Activated T-cell treated with anti-CD3 and anti-CD28 coated beads, Interleukin-2, amount 50 U/mL, for 4 hours (primary cell): ENCODE measurements around the gene FDXACB1. TPM values are rescaled to one million over a fixed set of nuclear protein-coding genes. Genes with fewer than 3 reads are reported as not detected.

ENCODE experiments used
- ATAC-seq, 2 donors: fragments of 200-7000 bp; cut with Tn5 transposase; one replicate each; pipeline ENCODE4 v1.10.0; 2021
- DNase-seq: peaks from one replicate; pipeline ENCODE4 v3.0.0-alpha.2; 2020
- H3K27me3 Mint-ChIP-seq: one replicate; pipeline ENCODE4 v1.8.0; 2021; ENCODE audit warnings: low read depth, mixed read lengths
- H3K36me3 Mint-ChIP-seq: one replicate; pipeline ENCODE4 v1.8.0; 2022; ENCODE audit warnings: mixed read lengths; ENCODE audit not compliant: insufficient read depth
- H3K4me1 Mint-ChIP-seq: one replicate; pipeline ENCODE4 v1.8.0; 2021; ENCODE audit warnings: low read depth, mixed read lengths
- H3K4me3 Mint-ChIP-seq: one replicate; pipeline ENCODE4 v1.8.0; 2021; ENCODE audit warnings: mild to moderate bottlenecking, moderate library complexity, mixed read lengths
- H3K9me3 Mint-ChIP-seq: one replicate; pipeline ENCODE4 v1.8.0; 2021; ENCODE audit warnings: mixed read lengths
- total RNA-seq, 3 donors: library from RNA; stranded (reverse); gene quantifications; one replicate each; pipeline ENCODE4 v1.2.1, GENCODE V29; 2021

The FDXACB1 gene, protein sequence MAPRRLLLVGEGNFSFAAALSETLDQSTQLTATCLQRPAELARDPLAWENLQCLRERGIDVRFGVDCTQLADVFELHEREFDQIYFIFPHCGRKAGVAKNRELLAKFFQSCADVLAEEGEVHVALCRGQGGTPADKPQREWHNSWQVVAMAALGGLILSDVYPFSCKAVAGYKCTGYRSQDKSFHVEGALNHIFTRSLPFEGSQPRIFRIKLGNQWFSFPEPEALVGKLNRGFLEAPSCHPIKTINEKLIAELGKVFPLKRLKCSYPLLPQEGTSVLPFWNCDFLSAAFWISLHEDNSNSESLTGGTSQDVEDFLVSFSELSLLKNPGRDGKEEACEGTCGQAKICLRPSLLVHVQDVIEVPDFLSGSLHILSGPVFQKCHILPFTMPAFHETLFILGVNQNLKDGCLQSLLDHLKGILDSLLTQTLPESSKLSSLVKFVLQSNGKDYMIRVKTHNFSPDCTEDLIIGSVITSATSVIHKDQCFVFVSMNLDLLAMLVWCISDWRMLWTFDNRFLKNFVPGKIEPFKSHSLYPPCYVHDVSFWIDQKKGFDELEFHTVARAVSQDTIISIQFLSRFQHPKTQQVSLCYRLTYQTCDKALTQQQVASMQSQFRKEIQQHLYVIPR
- 10 to 100 TPM; 11.1 to 12.5 (median 11.4) TPM for total RNA-seq

DNA sequence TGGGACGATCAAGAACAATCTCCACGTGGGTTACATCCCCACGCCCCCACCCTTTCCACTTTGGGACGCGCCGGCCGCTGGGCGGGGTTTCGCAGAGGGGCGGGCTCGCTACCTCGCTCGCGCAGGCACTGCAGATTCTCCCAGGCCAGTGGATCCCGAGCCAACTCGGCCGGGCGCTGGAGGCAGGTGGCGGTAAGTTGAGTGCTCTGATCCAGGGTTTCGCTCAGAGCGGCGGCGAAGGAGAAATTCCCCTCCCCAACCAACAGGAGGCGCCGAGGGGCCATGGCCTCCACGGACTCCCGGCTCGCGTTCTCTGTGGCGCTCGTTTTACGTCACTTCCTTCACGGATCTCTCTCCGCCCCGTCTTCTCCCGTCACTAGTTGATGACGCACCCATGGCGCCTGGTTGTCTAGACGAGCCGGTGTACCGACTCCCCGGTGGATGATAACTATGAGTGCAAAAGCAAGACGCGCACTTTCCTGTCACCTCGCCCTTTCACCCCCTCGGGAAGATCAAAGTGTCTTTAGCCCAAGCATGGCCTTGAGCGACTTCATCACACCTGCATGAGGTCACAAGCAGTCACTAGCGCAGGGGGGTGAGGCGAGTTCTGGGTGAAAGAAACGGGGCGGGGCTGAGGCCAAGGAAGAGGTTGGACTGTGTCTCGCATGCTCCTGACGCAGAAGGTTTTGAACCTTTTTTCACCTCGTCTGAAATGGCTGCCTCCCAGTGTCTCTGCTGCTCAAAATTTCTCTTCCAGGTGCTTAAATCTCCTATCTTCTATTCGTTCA, at the start of gene FDXACB1, which contains the start of gene CFAP68:
TSS of gene FDXACB1 (minus strand) at position 317 of the 788 bp plus-strand sequence. CDS start at position 284, 33 bp downstream.
TSS of gene CFAP68 (plus strand) at position 693 of the 788 bp plus-strand sequence. CDS start at position 713, 20 bp downstream.
- peak; percentile 90 for ATAC-seq
- Mint-ChIP-seq H3K4me1 (peaks cover 12% of the 10 kb centered on the region), H3K36me3 (peaks cover 10% of the 10 kb centered on the region), H3K4me3 (peak within 1 kb of the TSS; percentile 87), H3K9me3 (no peaks in the 10 kb centered on the region), H3K27me3 (no peaks in the 10 kb centered on the region)
- peak; percentile 91 for DNase-seq

DNA sequence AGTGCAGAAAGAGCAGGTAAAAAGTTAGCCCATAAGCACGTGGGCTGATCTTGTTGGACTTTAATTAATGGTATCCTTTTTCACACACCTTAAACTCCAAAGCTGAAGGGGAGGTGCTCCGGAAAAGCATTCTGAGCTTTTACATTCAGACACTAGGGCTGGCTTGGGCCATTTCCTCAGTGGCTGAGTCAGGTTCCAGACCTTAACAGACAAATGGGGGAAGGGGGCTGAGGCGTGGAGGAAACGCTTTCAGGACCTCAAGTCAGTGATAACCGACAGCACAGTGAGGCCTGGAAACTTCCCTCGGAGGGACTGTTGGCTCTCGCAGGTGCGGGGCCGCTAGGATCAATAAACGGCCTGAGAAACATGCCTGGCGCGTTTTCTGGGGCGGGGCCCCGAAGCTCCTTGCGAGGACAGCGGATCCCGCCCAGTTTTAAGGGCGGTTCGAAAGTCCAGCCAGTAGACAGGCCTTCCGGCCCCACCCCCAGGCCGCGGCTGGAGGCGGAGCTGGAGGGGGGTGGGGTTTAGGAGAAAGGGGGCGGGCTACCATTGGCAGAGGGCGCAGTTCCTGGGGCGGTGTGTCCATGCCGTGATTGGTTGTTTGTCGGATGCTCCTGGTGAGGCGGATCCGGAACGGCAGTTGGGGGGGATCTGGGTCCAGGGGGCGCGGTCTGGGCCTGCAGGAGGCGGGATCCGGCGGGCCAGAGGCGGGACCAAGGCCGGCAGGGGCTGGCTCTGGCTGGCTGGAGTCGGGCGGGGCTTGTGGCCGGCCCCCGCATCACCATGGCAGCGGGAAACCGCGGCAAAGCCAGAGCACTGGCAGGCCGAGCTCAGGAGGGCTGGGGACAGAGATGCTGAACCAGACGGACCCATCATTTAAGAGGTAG, 47.8 kb upstream of the FDXACB1 start:
- Mint-ChIP-seq H3K27me3 (peaks cover 5% of the 10 kb centered on the region), H3K9me3 (no peaks in the 10 kb centered on the region)

DNA sequence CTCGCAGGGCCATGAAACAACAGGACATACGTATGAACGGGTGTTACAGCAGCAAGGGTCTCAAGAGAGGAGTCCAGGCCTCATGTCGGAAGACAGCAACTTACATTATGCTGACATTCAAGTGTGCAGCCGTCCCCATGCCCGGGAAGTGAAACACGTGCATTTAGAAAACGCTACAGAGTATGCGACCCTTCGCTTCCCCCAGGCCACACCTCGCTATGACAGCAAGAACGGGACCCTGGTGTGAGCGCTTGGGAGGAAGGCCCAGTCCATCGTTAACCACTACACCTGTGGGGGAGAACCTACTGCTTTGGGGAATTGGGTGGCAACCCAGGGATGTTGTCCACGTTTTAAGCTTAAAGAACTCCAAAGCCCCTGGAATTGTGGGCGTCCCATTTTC, 47.0 kb upstream of the FDXACB1 start:
- DNase-seq (no peak), ATAC-seq (no peak)
- no peaks in the 10 kb centered on the region for H3K9me3 Mint-ChIP-seq
- H3K4me1 Mint-ChIP-seq, result peaks cover 10% of the 10 kb centered on the region
- no peak overlapping the region for H3K4me3 Mint-ChIP-seq
- peaks cover 9% of the 10 kb centered on the region for H3K27me3 Mint-ChIP-seq
- no peaks in the 10 kb centered on the region for H3K36me3 Mint-ChIP-seq

More for the DNA sequence above, 47.8 kb upstream of the FDXACB1 start:
- DNase-seq (peak; percentile 92), ATAC-seq (peak; percentile 94)
- Mint-ChIP-seq H3K4me3 (peak overlapping the region; percentile 83), H3K4me1 (peaks cover 12% of the 10 kb centered on the region), H3K36me3 (no peaks in the 10 kb centered on the region)

DNA sequence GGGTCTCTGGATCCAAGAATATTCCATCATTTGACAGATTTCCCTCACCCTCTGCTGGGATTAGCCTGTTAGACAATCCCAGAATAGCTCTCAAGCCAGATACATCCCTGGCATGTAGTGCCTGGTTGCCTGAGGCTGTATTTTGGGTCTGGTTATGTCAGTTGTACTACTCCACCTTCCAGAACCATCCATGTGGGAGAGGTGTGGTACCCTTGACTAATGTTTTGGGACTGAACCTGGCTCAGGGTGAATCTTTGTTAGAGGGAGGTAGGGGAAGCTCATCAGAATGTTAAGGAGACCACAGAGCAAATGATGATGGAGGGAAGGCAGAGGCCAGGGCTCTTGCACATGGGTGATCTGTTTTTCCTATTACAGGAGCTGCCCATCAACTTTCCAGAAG, 45.0 kb upstream of the FDXACB1 start:
- H3K4me1 Mint-ChIP-seq, result peaks cover 10% of the 10 kb centered on the region
- no peak for ATAC-seq
- H3K9me3 Mint-ChIP-seq, result no peaks in the 10 kb centered on the region
- no peak for DNase-seq
- H3K4me3 Mint-ChIP-seq, result no peak overlapping the region
- H3K27me3 Mint-ChIP-seq, result peaks cover 11% of the 10 kb centered on the region
- H3K36me3 Mint-ChIP-seq, result no peaks in the 10 kb centered on the region

DNA sequence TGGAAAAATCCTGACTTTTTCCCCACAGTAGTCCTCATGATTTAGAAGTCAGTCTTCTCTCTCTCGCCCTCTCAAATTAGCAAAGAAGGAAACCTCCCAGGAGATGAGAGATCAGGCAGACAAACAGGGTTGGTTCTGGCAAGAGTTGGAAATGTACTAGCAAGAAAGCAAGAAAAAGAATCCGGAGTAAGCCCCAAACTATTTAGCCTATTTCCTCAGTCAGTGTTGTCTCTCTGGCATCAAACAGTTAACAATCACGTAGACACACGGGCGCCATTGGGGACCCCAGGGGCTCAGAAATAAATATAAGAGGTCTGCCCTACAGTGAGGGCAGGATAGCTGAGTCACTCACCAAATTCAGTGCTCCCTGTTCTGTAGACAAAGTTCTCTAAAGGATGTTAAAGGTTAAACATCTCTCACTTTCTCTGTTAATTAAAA, 44.4 kb upstream of the FDXACB1 start:
- Mint-ChIP-seq H3K4me3 (no peak overlapping the region), H3K36me3 (no peaks in the 10 kb centered on the region), H3K4me1 (peaks cover 10% of the 10 kb centered on the region), H3K27me3 (peaks cover 11% of the 10 kb centered on the region), H3K9me3 (no peaks in the 10 kb centered on the region)
- DNase-seq (no peak), ATAC-seq (no peak)

DNA sequence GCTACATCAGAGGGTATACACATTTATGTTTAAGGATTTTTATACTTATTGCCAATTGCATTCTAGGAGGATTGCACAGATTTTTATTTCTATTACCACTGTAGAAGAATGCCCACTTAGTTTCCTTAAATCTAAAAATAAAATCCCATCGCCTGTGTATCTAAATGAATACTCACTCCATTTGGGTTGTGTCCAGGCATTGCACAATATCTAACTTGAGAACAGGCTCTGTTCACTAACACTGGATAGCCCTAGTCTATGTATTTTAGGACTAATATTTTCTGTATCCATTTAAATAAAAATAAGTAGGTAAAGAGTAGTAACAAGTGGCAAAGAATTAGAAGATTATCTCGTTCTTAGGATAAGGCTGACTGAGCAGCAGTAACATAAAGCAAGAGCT, 43.8 kb upstream of the FDXACB1 start:
- DNase-seq, result no peak
- H3K4me1 Mint-ChIP-seq, result peaks cover 10% of the 10 kb centered on the region

DNA sequence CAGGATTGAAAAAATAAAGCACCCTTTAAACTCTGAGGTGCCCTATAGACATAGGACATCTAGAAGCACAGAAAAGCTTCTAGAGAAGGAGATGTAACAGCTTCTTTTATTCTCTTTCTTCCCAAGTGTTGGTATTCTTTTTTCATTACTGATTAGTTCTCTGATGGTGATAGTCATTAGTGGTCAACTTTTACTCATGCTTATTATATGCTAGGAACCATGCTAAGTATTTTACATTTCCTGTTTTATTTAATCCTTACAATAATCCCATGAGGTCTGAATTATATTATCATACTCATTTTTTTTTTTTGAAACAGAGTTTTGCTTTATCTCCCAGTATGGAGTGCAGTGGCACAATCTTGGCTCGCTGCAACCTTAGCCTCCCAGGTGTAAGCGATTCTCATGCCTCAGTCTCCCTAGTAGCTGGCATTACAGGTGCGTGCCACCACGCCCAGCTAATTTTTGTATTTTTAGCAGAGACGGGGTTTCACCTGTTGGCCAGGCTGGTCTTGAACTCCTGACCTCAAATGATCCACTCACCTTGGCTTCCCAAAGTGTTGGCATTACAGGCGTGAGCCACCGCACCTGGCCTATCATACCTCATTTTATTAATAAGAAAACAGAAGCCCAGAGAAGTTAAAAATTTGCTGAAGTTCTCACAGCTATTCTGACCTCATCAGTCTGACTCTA, 42.7 kb upstream of the FDXACB1 start:
- H3K4me3 Mint-ChIP-seq, result no peak overlapping the region
- H3K4me1 Mint-ChIP-seq, result peaks cover 4% of the 10 kb centered on the region
- peaks cover 21% of the 10 kb centered on the region for H3K27me3 Mint-ChIP-seq
- H3K9me3 Mint-ChIP-seq, result no peaks in the 10 kb centered on the region
- no peak for DNase-seq
- no peak for ATAC-seq
- no peaks in the 10 kb centered on the region for H3K36me3 Mint-ChIP-seq

More for the DNA sequence above, 43.8 kb upstream of the FDXACB1 start:
- H3K4me3 Mint-ChIP-seq, result no peak overlapping the region
- no peaks in the 10 kb centered on the region for H3K9me3 Mint-ChIP-seq
- H3K27me3 Mint-ChIP-seq, result peaks cover 16% of the 10 kb centered on the region
- no peak for ATAC-seq
- no peaks in the 10 kb centered on the region for H3K36me3 Mint-ChIP-seq

DNA sequence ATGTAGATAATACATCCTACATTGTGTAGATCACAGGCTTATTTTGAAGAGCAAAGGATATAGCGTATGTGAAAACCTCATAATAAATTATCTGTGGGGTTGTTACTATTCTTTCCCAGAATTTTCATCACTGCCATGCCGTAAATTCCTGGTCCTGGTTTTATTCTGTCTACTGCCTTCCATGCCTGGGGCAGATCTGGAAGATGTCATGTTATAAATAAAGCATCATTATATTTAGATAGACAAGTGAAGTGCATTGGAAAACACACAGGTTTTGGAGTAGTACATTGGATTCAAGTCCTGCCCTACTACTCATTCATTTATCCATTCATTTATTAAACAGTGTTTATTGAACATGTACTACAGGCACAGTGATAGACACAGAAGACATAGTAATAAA, 41.9 kb upstream of the FDXACB1 start:
- ATAC-seq, result no peak
- H3K4me3 Mint-ChIP-seq, result no peak overlapping the region
- no peak for DNase-seq
- H3K36me3 Mint-ChIP-seq, result no peaks in the 10 kb centered on the region
- H3K27me3 Mint-ChIP-seq, result peaks cover 29% of the 10 kb centered on the region
- no peaks in the 10 kb centered on the region for H3K9me3 Mint-ChIP-seq
- H3K4me1 Mint-ChIP-seq, result no peaks in the 10 kb centered on the region

DNA sequence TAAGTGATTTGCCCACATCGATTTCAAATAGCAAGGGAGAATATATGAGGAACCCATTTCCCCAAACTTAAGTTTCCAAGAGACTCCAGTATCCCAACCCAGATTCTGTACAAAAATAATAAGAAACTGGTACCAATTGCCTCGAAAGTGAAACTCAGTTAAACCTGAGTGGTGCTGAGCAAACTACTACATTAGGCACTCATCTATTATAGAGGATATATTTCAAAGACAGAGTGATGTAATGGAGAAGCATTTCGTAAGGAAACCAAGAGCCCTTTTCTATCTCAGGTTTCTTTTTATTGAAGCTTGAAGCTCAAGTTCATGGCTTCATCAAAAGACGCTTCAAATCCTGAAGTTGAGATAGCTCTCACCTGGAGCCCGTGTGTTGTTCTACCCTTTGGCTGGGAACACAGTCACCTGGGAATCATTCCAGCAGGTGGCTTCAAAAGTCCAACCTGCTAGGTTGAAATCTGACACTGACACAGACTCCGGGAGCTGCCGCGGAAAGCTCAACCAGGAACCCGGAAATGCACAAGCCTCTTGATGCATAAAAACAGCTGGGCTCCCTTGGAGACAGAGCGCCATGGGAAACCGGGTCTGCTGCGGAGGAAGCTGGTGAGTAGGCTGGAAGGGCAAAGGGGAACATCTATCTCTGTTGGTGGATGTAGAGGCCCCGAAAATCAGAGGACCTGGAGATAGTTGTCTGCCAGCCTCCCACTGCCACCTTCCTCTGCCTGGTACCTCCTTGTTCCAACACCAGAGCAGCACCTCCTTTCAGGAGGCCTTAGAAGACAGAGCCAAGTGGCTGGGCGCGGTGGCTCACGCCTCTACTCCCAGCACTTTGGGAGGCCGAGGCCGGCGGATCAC, 39.7 kb upstream of the FDXACB1 start, which contains the start of gene C11orf52:
TSS of gene C11orf52 (plus strand) at position 524 of the 867 bp plus-strand sequence. CDS start at position 584, 60 bp downstream.
- DNase-seq (no peak), ATAC-seq (no peak)
- H3K4me1 Mint-ChIP-seq, result no peaks in the 10 kb centered on the region
- H3K27me3 Mint-ChIP-seq, result peaks cover 46% of the 10 kb centered on the region
- H3K36me3 Mint-ChIP-seq, result no peaks in the 10 kb centered on the region
- no peak within 1 kb of the TSS for H3K4me3 Mint-ChIP-seq
- no peaks in the 10 kb centered on the region for H3K9me3 Mint-ChIP-seq

DNA sequence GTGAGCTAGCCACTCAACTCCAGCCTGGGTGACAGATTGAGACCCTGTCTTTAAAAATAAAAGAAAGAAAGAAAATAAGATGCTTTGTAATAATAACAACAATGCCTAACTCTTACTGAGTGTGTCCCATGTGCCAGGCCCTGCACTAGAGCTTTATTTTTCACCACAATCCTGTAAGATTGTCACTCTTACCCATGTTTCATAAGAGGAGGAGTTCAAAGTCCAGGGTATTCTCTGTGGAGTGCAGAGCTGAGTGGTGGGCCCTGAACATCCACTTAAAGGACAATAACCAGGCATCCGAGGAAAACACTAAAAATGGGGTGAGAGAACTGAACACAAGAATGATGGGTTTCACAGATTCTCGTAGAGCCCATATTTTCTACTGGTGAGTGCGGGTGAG, 38.8 kb upstream of the FDXACB1 start:
- H3K27me3 Mint-ChIP-seq, result peaks cover 52% of the 10 kb centered on the region

DNA sequence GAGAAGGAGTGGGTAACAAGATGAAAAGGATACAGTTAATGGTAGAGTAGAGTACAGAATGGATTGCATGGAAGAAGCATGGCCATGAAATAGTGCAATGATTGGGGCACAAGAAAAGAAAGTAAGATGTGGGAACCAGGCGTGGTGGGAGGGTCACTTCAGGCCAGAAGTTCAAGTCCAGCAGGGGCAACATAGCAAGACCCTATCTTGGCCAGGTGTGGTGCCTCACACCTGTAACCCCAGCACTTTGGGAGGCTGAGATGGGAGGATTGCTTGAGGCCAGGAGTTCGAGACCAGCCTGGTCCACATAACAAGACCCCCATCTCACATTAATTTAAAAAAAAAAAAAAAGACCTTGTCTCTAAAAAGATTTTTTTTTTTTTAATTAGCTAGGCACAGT, 38.3 kb upstream of the FDXACB1 start:
- Mint-ChIP-seq H3K9me3 (no peaks in the 10 kb centered on the region), H3K4me3 (no peak overlapping the region), H3K36me3 (no peaks in the 10 kb centered on the region), H3K4me1 (no peaks in the 10 kb centered on the region), H3K27me3 (peaks cover 52% of the 10 kb centered on the region)
- no peak for ATAC-seq
- DNase-seq, result no peak

More for the DNA sequence above, 38.8 kb upstream of the FDXACB1 start:
- DNase-seq (no peak), ATAC-seq (no peak)
- H3K9me3 Mint-ChIP-seq, result no peaks in the 10 kb centered on the region
- no peaks in the 10 kb centered on the region for H3K36me3 Mint-ChIP-seq
- no peak overlapping the region for H3K4me3 Mint-ChIP-seq
- no peaks in the 10 kb centered on the region for H3K4me1 Mint-ChIP-seq

DNA sequence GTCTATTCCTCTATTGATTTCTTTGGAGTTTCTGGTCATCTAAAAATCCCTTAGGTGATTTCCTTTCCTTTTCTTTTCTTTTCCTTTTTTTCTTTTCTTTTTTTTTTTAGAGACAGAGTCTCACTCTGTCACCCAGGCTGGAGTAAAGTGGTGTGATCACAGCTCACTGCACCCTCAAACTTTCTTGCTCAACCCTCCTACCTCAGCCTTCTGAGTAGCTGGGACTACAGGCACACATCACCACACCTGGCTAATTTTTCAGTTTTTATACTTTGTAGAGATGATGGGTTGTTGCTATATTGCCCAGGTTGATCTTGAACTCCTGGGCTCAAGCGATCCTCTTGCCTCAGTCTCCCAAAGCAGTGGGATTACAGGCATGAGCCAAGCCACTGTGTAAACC, 37.8 kb upstream of the FDXACB1 start:
- Mint-ChIP-seq H3K27me3 (peaks cover 55% of the 10 kb centered on the region), H3K4me3 (no peak overlapping the region), H3K36me3 (no peaks in the 10 kb centered on the region), H3K9me3 (no peaks in the 10 kb centered on the region), H3K4me1 (no peaks in the 10 kb centered on the region)
- no peak for DNase-seq
- ATAC-seq, result no peak
